GM18907 (cell line): ENCODE results near the gene JAZF1.
"Not testable (repeated sequence)": the region's sequence is repeated elsewhere in the genome, so short reads cannot be mapped to it uniquely, and the experiment has no call there.

ENCODE experiments used
- ATAC-seq: cut with Tn5 transposase; IDR thresholded peaks from one replicate; pipeline ENCODE4 v1.9.1; 2021; ENCODE audit warnings: mild to moderate bottlenecking, moderate library complexity; ENCODE audit not compliant: unreplicated experiment

The JAZF1 gene

DNA sequence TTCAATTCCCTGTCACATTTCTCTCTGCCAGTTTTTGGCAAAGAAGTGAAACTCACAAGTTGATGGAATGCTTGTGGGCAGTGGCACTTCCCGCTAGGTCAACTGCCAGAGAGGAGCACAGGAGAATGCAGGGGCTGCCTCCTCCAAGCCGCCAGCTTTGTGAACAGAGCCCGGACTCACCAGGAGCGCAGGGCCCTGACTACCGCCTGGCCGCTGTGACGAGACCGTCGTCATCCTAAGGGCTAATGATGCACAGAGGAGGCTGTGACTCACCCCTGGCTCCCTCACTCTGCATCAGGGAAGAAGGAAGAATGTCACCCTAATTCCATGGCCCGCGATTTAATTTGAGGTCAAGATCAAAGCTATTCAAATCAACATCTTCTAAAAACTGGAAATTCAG, 316.7 kb downstream of the JAZF1 start:
- ATAC-seq, result no peak

DNA sequence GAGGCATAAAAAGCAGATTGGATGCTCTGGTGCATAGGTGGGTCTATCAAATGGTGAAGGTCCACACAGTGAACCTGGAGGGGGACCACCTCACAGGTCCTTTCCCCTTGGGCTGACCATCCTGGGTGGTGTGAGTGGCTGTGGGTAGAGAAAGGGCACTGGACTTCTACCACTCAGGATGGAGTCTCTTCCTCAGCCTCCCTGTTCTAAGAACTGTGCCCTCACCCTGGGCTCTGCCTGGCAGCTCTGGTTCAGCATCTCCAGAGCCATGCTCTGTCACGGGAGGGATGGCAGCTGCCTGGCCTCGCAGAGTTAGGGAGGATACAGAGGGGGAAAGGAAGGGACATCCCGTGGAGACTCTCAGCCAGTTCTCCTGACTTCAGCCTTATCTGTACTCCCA, 318.8 kb downstream of the JAZF1 start:
- ATAC-seq, result no peak

DNA sequence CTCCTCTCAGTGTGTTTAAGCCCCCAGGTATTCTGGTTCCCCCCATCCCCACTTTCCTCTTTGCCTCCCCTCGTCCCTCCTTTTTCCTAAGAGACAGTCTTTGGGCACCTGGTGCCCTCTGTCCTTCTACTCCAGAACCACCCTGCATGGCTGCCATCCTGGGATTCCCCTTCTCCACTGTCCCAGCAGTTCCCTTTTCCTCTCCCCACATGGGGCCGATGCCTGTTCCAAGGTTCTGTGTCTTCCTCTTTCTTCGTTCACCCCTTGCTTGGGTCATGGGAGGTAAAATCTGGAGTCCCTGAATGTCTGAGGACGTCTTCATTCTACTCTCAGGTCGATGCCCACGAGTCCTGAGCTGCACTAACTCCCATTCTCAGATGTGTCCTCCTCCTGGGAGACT, 319.8 kb downstream of the JAZF1 start:
- ATAC-seq, result no peak

DNA sequence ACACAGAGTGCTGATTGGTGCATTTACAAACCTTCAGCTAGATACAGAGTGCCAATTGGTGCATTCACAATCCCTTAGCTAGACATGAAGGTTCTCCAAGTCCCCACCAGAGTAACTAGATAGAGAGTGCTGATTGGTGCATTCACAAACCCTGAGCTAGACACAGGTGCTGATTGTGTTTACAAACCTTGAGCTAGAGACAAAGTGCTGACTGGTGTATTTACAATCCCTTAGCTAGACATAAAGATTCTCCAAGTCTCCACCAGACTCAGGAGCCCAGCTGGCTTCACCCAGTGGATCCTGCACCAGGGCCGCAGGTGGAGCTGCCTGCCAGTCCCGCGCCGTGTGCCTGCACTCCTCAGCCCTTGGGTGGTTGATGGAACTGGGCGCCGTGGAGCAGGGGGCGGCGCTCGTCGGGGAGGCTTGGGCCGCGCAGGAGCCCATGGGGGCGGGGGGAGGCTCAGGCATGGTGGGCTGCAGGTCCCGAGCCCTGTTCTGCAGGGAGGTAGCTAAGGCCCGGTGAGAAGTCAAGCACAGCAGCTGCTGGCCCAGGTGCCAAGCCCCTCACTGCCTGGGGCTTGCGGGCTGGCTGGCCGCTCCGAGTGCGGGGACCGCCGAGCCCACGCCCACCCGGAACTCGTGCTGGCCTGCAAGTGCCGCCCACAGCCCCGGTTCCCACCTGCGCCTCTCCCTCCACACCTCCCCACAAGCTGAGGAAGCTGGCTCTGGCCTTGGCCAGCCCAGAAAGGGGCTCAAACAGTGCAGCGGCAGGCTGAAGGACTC, 323.7 kb downstream of the JAZF1 start:
- not testable (repeated sequence) for ATAC-seq

DNA sequence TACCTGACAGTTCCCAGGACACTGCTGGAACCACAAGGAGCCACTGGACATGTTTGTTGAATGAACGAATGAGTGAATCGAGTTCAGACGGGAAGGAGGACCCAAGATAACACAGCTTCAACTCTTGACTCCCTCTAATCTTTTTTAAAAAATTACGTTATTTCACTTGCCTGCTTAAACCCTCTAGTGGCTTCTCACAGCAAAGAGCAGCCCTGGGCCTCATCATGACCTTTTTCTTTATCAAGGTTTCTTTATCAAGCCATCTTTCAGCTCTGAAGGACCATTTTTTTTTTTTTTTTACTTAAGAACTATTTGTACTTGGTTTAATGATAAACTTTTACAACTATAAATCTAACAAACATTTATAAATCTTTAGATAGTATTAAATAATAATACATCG, 330.1 kb downstream of the JAZF1 start:
- no peak for ATAC-seq

DNA sequence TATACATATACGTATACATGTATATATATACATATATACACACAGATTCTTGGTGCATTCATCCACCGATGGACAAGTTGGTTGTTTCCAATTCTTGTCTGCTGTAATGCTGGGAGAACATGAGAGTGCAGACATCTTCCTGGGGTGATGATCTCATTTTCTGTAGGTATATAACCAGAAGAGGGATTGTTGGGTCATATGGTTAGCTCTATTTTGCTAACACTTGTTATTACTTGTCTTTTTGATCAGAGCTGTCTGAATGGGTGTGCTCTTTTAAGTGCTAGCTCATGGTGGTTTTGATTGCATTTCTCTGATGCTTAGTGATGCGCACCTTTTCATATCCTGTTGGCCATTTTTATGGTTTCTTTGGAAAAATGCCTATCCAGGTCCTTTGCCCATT, 334.2 kb downstream of the JAZF1 start:
- ATAC-seq, result no peak

DNA sequence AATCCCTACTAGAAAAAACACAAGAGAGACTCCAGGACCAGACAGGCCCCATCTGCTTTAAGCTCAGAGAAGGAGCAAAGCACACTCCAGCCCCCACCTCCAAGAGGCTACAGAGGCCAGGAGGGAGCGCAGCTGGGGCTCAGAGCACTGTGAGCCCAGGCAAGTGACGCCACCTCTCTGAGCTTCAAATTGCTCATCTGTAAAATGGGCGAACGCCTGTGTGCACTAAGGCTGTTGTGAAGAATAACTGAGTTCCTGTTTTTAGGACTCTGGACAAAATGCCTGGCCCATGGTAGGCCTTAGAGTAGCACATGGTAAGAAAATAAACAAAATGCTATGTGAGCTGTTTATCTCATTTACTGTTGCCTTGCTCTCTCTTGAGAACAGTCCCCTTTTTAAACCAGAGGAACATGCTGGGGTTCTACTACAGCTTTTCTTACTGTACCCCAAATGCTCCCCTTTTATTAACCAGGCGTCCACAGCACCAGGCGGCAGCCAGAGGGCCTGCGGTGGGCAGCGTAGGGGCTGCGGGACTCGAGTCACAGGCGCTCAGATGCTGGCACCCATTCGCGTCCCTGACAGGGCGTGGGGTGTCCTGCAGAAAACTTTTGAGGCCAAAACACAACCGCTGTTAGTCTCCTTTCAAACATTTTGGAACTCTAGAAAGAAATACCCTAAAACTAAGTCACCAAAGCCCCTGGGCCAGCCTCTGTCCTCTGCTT, 336.9 kb downstream of the JAZF1 start:
- no peak for ATAC-seq

DNA sequence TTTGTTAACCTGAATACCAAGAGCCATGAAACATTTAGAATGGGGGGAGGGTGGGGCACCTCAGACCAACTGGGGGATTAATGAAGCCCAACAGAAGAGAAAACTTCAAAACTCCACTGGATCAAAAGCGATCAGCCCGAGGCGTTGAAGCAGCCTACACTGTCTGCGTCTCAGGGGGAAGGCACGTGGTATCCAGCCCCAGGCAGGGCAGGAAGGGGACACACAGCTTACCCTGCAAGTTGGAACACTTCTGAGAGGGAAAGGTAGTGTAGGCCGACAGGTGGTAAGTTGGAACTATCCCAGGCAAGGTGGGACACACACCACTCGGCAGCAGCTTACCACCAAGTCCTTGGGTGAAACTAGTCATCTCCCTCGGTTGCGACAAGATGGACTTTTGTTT, 337.7 kb downstream of the JAZF1 start:
- no peak for ATAC-seq

DNA sequence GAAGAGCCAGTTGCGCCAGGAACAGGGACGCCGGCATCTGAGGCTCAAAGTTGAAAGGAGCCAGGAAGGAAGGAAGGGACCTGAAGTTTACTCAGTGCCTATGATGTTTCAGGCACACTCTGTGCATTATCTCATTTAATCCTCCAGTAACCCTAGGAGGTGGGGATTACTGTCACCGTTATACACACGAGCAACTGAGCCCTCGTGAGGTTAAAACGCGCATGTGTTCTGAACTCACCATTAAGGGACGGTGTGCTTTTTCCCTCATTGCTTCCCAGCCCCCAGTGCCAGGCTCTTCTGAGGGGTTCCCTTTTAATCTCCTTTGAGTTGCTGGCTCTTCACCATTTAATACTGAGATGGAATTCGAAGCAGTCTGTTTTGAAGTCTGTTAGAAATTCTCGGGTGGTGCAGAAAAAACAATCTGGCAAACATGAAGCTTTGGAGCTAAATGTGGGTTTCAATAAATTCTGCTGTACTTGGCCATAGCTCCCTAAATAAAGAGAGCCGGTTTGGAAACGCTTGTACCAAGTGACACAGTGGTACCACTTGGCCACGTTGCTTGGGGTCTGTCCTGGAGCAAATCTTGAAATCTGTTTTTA, 338.4 kb downstream of the JAZF1 start:
- no peak for ATAC-seq

DNA sequence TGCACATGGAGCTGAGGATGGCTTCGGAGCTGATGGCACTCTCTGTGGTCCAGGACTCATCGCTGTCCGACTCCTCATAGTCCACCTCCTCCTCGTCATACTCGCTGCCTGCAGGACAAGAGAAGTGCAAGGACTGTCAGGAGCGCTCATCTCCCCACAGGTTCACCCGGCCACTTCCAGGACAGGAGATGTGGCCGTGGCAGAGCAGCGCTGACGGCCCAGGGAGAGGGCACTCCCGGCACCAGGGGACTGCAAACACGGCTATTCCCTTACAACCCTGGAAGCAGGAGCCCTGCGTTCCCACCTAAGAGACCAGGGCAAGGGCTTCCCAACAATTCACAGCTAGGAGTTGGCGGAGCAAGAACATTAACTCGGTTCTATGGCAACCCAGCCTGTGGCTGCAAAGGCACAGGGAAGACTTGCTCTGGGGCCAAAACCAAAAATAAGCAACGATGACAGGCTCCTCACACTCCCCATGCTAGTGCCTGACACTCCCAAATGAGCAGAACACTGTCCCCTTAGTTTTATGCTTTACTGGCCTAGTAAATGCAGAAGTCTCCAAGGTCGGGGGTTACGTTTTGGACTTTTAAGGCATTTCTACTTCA, 339.7 kb downstream of the JAZF1 start:
- no peak for ATAC-seq

DNA sequence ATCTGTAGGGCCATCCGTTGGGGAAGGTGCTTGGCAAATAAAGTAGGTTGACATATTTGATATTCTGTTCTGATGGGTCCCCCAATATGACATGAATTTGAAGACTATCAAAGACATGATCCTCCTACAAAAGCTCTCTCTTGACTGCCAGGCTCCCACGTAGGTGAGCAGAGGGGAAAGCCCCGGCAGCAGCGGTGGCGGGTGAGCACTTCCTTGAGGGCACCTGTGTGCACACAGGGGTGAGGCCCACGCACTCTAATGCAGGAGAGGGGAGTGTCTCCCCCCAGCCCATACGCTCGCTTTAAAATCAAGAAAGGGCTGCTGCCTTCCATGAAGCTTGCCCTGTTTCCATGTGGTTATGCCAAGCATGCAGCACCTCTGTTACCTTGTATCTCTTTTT, 340.3 kb downstream of the JAZF1 start:
- no peak for ATAC-seq

DNA sequence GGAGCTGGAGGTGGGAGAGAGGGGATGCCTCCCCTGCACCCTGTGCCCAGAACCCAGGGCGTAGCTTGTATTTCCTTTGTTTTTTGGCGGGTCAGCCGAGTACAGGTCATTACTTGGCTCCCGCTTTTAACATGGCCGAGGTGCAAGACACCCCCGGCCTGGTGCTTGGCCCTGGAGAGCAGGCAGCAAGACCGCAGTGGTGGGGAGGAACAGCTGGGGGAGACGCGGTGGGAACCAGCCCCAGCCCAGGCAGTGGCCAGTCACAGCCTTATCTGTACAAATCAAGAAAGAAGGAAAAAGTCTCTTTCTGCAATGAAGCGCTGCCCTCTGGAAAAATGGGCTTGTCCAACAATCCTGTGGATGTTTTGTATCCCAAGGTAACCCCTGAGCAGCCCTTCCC, 341.5 kb downstream of the JAZF1 start:
- no peak for ATAC-seq

DNA sequence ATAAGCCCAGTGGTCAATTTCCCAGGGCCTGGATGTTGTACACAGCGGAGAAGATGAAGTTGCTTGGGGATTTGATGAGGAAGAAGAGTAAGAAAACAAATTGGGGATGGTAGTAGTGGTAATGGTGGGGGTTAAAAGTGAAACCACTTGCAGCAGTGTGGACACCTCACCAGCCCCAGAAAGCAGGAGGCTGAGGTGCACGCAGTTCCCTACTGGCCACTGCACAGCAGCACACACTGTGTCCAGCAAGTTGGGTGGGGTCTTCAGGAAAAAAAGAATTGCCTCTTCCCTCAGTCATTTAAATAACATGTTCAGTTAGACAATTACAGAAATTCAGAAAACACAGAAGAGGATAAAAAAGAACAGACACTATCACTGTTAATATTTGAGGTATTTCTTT, 344.1 kb downstream of the JAZF1 start:
- no peak for ATAC-seq

DNA sequence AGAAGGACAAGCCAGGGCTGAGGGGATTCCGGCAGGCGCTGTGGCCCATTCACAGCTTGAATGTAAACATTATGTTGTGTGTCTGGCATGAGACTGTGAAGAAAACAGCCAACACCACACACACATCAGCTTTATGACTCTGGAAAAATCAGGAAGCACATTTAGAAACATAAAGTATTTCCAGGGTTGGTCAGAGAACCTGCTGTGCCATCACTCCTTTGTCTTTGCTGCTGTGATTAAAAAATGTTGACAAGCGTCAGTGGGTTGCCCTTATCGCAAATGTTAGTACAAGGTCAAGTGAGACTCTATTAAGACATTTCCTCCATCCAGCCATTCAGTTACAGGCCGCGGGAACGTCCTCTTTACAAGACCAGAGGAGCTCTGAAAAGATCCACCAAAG, 345.2 kb downstream of the JAZF1 start:
- ATAC-seq, result no peak

DNA sequence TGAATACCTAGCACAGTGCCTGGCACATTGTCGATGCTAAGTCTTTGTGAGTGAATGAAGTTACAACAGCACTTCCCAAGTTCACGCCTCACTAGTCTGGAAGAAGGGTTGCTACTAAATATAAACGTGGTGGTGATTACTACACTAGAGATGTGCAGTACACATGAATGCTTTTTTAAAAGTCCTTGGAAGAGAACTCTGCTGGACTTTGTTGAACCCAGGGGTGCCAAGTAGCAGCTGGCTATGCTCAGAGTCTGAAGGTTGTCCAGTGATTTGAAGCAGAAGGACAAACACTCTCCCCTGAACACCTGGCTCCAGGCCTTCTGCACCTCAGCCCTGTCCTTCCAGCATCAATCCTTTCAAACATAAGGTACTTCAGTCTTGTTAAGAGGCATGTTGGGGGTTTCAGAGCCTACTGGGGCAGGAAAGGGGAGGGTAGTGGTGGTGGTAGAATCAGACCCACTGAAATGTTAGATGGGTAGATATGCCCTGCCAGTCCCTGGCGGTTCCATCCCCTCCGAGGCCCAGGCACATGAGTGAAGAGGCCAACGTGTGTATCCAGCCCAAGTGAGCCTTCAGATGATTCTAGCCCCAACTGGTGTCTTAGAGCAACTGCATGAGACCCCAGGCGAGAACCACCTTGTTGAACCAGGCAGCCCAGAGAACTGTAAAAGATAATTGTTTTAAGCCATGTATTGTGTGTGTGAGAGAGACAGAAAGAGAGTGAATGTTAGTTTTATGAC, 346.2 kb downstream of the JAZF1 start:
- no peak for ATAC-seq

DNA sequence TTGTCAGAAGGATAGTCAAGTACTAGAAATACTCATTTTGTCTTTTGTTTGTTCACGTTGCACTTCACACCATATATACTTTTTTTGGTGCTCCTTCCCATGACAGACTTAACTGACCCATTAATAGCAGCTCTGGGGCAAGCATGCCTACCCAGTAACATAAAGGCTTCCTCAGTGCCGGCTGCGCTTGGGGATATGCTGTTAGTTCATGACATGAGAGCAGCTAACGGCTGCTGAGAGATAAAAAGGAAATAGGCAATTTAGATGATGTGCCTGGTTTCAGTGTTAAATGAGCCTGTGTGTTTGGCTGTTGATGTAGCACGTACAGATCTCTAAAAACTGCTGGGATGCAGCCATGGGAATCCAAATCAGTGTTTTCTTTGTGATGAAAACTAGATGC, 354.2 kb downstream of the JAZF1 start:
- ATAC-seq, result no peak

DNA sequence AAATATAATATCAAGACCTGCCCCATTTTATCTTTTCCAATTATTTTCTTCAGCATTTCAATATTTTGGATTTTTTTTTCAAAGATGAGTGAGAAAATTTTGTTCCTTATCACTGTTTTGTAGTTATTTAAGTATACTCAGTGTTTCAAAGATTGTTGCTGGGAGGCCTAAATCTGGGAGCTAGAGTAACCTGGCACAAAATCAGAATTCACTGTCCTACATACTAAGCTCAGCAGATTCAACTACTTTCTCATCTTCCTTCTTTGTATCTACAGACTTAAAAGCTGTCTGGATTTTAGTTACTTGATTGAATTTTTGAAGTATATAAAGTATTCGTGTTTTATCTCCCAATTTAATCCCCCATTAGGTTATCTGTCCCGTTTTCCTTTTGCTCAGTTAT, 354.7 kb downstream of the JAZF1 start:
- ATAC-seq, result no peak

DNA sequence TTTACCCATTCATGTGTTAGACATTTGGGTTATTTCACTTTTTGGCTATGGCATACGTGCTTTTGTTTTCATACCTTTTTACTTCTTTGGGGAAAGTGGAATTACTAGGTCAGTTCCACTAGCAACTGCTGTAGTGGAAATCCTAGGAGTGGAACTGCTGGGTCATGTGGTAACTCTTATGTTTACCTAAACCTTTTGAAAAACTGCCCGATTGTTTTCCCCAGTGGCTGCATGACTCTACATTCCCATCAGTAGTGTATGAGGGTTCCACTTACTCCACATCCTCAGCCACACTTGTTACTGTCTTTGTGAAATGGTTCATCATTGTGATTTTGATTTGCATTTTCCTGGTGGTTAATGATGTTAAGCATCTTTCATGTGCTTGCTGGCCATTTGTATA, 358.4 kb downstream of the JAZF1 start:
- no peak for ATAC-seq

DNA sequence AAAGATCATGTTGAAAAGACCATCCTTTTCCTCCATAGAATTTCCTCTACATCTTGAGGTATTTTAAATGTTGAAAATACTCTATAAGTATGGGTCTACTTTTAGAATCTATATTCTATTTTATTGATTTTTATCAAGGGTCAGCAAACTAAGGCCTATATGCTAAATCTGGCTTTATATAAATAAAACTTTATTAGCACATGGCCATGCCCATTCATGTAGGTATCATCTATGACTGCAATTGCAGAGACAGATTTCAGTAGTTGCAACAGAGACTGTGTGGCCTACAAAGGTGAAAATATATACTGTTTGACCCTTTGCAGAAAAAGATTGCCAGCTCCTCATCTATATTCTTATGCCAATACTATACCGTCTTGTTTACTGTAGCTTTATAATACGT, 367.9 kb downstream of the JAZF1 start:
- ATAC-seq, result no peak

DNA sequence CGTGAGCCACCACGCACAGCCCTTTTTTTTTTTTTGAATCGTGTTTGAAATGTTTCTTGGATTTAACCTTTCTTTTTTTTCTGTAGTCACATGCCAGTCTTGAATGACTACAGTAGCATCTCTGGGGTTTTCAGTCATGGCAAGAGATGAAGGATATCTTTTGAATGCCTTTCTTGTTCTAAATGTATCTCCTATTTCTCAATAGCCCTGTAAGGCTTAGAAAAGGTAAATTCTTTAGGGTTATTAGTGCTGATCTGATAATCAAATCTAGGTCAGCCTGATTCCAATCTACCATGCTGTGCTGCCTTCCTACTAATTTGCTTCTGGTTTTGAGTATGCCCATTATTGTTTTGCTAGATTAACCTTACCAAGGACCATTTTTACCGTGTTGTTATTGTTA, 370.4 kb downstream of the JAZF1 start:
- no peak for ATAC-seq

DNA sequence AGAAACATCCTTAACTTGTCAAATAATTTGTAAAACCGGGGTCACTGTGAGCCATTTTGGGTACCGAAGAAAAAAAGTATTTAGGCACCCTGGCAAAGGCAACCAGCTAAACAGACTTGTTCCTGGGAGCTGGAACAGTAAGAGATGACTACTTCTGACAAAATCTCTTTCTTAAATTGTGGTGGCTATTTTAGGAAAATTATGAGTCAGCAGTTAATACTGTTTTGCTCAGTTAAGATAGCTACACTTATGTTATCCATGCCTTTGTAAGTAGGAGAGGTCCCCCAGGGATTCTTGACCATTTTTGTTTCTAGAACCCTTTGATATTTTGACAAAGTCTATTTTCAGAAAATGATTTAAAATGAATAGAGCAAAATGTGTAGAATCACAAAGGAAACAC, 372.0 kb downstream of the JAZF1 start:
- ATAC-seq, result no peak
